HCT116 (cell line): ENCODE results near the gene CSNK1D. TPM values are rescaled to one million over a fixed set of nuclear protein-coding genes. Genes with fewer than 3 reads are reported as not detected.

Source experiments
- ATAC-seq: fragments of 200-7000 bp; cut with Tn5 transposase; 2 replicates; pipeline ENCODE4 v1.9.1; 2020; ENCODE audit warnings: mild to moderate bottlenecking, moderate library complexity
- BruUV-seq: library from RNA; stranded (reverse); fragments of 400-500 nt; replicated peaks from 2 replicates; lab custom pipeline; 2021; lab: Mats Ljungman, UMichigan
- CTCF ChIA-PET: fragments of 300-600 bp; sonication (Branson Sonifier 250); formaldehyde crosslinking; loops from one replicate; lab custom pipeline; 2021; ENCODE audit warnings: antibody characterized with exemption; lab: Charles Lee
- POLR2A ChIA-PET: fragments of 300-600, 350-600 bp; sonication (Branson Sonifier 250); formaldehyde crosslinking; loops from one replicate; lab custom pipeline; 2021; ENCODE audit warnings: antibody characterized with exemption; lab: Charles Lee
- RAD21 ChIA-PET, 2 experiments: fragments of 300-600 bp; sonication (Branson Sonifier 250); formaldehyde crosslinking; loops; one replicate each; lab custom pipeline; 2023; ENCODE audit warnings: low total read pairs in 2 of 2; ENCODE audit not compliant: uncharacterized antibody in 2 of 2, unreplicated experiment in 2 of 2, low non-redundant PET in 1 of 2; lab: Charles Lee
- DNase-seq: peaks from one replicate; pipeline ENCODE4 v3.0.0-alpha.2; 2010; ENCODE audit warnings: low read depth, low spot score
- H2AFZ ChIP-seq: fragments of 200-600 bp; shearing (Covaris generic), sonication (generic); 2 replicates; pipeline ENCODE4 v1.6.1; 2017; ENCODE audit warnings: low read depth, mixed run types, mixed read lengths, antibody characterized with exemption, low read length; ENCODE audit not compliant: poor library complexity, severe bottlenecking
- H3K27ac ChIP-seq: 2 replicates; pipeline ENCODE4 v1.5.1; 2012; ENCODE audit warnings: low read depth, low read length
- H3K27me3 ChIP-seq: fragments of 200-600 bp; sonication (generic); 2 replicates; pipeline ENCODE4 v1.6.1; 2016; ENCODE audit warnings: mixed run types, low read length, mixed read lengths; ENCODE audit not compliant: insufficient read depth
- H3K36me3 ChIP-seq, 2 experiments: fragments of 200-500 bp in 1 of 2; fragments of 200-600 bp in 1 of 2; sonication (Bioruptor generic) in 1 of 2; sonication (generic) in 1 of 2; 2 replicates each; pipeline versions ENCODE4 v1.5.1 to v1.6.1; 2014 to 2016; ENCODE audit warnings: low read length in 2 of 2, inconsistent platforms in 1 of 2, mixed read lengths in 1 of 2, mixed run types in 1 of 2; ENCODE audit not compliant: insufficient read depth in 2 of 2, control insufficient read depth in 1 of 2
- H3K4me1 ChIP-seq, 2 experiments: fragments of 200-600 bp in 1 of 2; sonication (generic) in 1 of 2; 2 replicates each; pipeline versions ENCODE4 v1.5.1 to v1.6.1; 2012 to 2017; ENCODE audit warnings: low read length in 2 of 2, inconsistent platforms in 1 of 2, mild to moderate bottlenecking in 1 of 2, mixed read lengths in 1 of 2, mixed run types in 1 of 2, moderate library complexity in 1 of 2; ENCODE audit not compliant: insufficient read depth in 2 of 2, control insufficient read depth in 1 of 2
- H3K4me2 ChIP-seq: fragments of 200-600 bp; sonication (generic); 2 replicates; pipeline ENCODE4 v1.6.1; 2017; ENCODE audit warnings: mixed run types, low read length, mixed read lengths
- H3K4me3 ChIP-seq, 2 experiments: fragments of 200-600 bp in 1 of 2; sonication (generic) in 1 of 2; replicated peaks in 1 of 2; 2 replicates each; pipeline ENCODE4 v1.5.1; 2011 to 2016; ENCODE audit warnings: low read length in 2 of 2, control low read depth in 1 of 2, low read depth in 1 of 2, mild to moderate bottlenecking in 1 of 2, mixed read lengths in 1 of 2, mixed run types in 1 of 2
- H3K79me2 ChIP-seq: fragments of 200-600 bp; sonication (generic); 2 replicates; pipeline ENCODE4 v1.6.1; 2017; ENCODE audit warnings: mild to moderate bottlenecking, mixed run types, low read length, moderate library complexity, mixed read lengths; ENCODE audit not compliant: insufficient read depth
- H3K9ac ChIP-seq: fragments of 200-600 bp; sonication (generic); 2 replicates; pipeline ENCODE4 v1.6.1; 2016; ENCODE audit warnings: low read length, mixed read lengths
- H3K9me2 ChIP-seq: fragments of 200-600 bp; sonication (generic), shearing (Covaris generic); 2 replicates; pipeline ENCODE4 v1.6.1; 2017; ENCODE audit warnings: mixed run types, mild to moderate bottlenecking, moderate library complexity; ENCODE audit not compliant: insufficient read depth
- H3K9me3 ChIP-seq, 2 experiments: fragments of 200-500 bp in 1 of 2; fragments of 200-600 bp in 1 of 2; sonication (Bioruptor generic) in 1 of 2; sonication (generic) in 1 of 2; 2 replicates each; pipeline ENCODE4 v1.6.1; 2014 to 2017; ENCODE audit warnings: low read length in 2 of 2, mixed read lengths in 2 of 2, inconsistent platforms in 1 of 2, low read depth in 1 of 2, mild to moderate bottlenecking in 1 of 2, mixed run types in 1 of 2, moderate library complexity in 1 of 2; ENCODE audit not compliant: control insufficient read depth in 1 of 2, insufficient read depth in 1 of 2
- H4K20me1 ChIP-seq: fragments of 200-600 bp; sonication (generic), shearing (Covaris generic); 2 replicates; pipeline ENCODE4 v1.6.1; 2017; ENCODE audit warnings: mixed run types, mild to moderate bottlenecking, moderate library complexity; ENCODE audit not compliant: insufficient read depth
- CEBPB ChIP-seq: IDR thresholded peaks from 2 replicates; pipeline ENCODE4 v1.6.1; 2012; ENCODE audit warnings: low read depth
- EGR1 ChIP-seq: IDR thresholded peaks from 2 replicates; pipeline ENCODE4 v1.6.1; 2012; ENCODE audit warnings: low read depth
- ELF1 ChIP-seq: IDR thresholded peaks from 2 replicates; pipeline ENCODE4 v1.6.1; 2012; ENCODE audit warnings: low read depth, borderline replicate concordance
- EZH2 ChIP-seq: fragments of 200-600 bp; sonication (generic); IDR thresholded peaks from 2 replicates; pipeline ENCODE4 v1.6.1; 2017; ENCODE audit warnings: antibody characterized with exemption, mixed run types
- EZH2phosphoT487 ChIP-seq: fragments of 200-600 bp; IDR thresholded peaks from 2 replicates; pipeline ENCODE4 v1.6.1; 2018; ENCODE audit warnings: antibody characterized with exemption, borderline replicate concordance
- FOSL1 ChIP-seq: IDR thresholded peaks from 2 replicates; pipeline ENCODE4 v1.6.1; 2012; ENCODE audit warnings: low read depth
- JUND ChIP-seq: IDR thresholded peaks from 2 replicates; pipeline ENCODE4 v1.6.1; 2012
- POLR2A ChIP-seq: IDR thresholded peaks from 2 replicates; pipeline ENCODE4 v1.7.0; 2011; ENCODE audit warnings: borderline replicate concordance; ENCODE audit not compliant: insufficient read depth, insufficient read length; ENCODE audit errors: extremely low read depth
- POLR2AphosphoS5 ChIP-seq: IDR thresholded peaks from 2 replicates; pipeline ENCODE4 v1.6.1; 2011; ENCODE audit warnings: mild to moderate bottlenecking, low read depth, low read length, moderate library complexity
- RAD21 ChIP-seq: IDR thresholded peaks from 2 replicates; pipeline ENCODE4 v1.6.1; 2012; ENCODE audit warnings: low read depth, mild to moderate bottlenecking
- SIN3A ChIP-seq: IDR thresholded peaks from 2 replicates; pipeline ENCODE4 v1.6.1; 2012; ENCODE audit warnings: low read depth
- SP1 ChIP-seq: IDR thresholded peaks from 2 replicates; pipeline ENCODE4 v1.6.1; 2012; ENCODE audit warnings: low read depth
- SRF ChIP-seq: IDR thresholded peaks from 2 replicates; pipeline ENCODE4 v1.6.1; 2012; ENCODE audit warnings: low read depth
- YY1 ChIP-seq: IDR thresholded peaks from 2 replicates; pipeline ENCODE4 v1.6.1; 2011; ENCODE audit warnings: low read length, low read depth, moderate library complexity, mild to moderate bottlenecking; ENCODE audit not compliant: insufficient replicate concordance; ENCODE audit errors: extremely low read depth
- ZFX ChIP-seq: fragments of 450-650 bp; IDR thresholded peaks from 2 replicates; pipeline ENCODE4 v1.6.1; 2017
- ZNF274 ChIP-seq: fragments of 200-500 bp; sonication (Bioruptor generic); IDR thresholded peaks from 2 replicates; pipeline ENCODE4 v1.6.1; 2014; ENCODE audit warnings: mild to moderate bottlenecking, low read depth, low read length, inconsistent platforms
- intact Hi-C: fragments of 100-400 bp; cut with micrococcal nuclease; formaldehyde crosslinking; loops from 2 replicates; pipeline ENCODE4 v1.10.0; 2022
- total RNA-seq: library from RNA; stranded (reverse); gene quantifications from one replicate; pipeline ENCODE4 v1.2.1, GENCODE V29; 2021; ENCODE audit not compliant: unreplicated experiment
- TF ChIP-seq, protein P1 (sequence below): IDR thresholded peaks from 2 replicates; pipeline ENCODE4 v1.6.1; 2012
- TF ChIP-seq, protein P2 (sequence below): IDR thresholded peaks from 2 replicates; pipeline ENCODE4 v1.6.1; 2012; ENCODE audit warnings: low read depth
- TF ChIP-seq, protein P3 (sequence below): IDR thresholded peaks from 2 replicates; pipeline ENCODE4 v1.6.1; 2011; ENCODE audit warnings: mild to moderate bottlenecking, low read length, moderate library complexity; ENCODE audit not compliant: insufficient replicate concordance; ENCODE audit errors: extremely low read depth

The CSNK1D gene
- total RNA-seq, 1 experiment from 2014 or later, result 176 TPM

DNA sequence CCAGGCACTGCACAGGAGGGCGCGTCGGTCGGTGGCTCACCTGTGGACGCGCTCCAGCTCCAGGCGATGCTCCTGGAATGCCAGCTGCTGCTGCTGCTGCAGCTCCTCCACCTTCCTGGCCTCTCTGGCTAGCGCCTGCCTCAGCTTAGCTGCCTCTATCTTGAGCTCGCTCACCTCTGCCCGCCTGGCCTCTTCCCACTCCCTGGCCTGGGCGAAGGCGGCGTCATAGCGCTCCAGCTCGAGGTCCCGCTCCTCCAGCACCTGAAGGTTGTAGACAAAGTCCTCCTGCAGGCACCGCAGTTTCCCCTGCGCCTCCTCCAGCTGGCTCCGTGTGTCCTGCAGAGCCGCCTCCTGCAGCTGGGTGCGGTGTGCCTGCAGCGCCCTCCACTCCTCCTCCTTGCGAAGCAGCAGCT is 72.0 kb downstream of the CSNK1D start:
- Histone ChIP-seq H2AFZ (no peak overlapping the region), H3K79me2 (peaks cover 5% of the 10 kb centered on the region; the same call in 1 of the 2 replicates), H3K4me3 (no peak overlapping the region), H3K36me3 (peaks cover 25% of the 10 kb centered on the region in 2 experiments; a peak in 3 of 4 replicates), H4K20me1 (no peaks in the 10 kb centered on the region), H3K4me1 (peaks cover 28 to 30% of the 10 kb centered on the region in 2 experiments), H3K4me2 (no peak overlapping the region)
- no peak for ATAC-seq
- POLR2A ChIA-PET, result no interaction called here
- TF ChIP-seq EZH2phosphoT487 (no peak), FOSL1 (no peak), ZFX (no peak), POLR2AphosphoS5 (no peak), YY1 (no peak), SRF (no peak), CEBPB (no peak), RAD21 (no peak), SP1 (no peak), ELF1 (no peak), ZNF274 (no peak), JUND (no peak), EGR1 (no peak), SIN3A (no peak), POLR2A (no peak), EZH2 (no peak)
- TF ChIP-seq, protein P1, sequence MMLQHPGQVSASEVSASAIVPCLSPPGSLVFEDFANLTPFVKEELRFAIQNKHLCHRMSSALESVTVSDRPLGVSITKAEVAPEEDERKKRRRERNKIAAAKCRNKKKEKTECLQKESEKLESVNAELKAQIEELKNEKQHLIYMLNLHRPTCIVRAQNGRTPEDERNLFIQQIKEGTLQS, result no peak
- TF ChIP-seq, protein P2, sequence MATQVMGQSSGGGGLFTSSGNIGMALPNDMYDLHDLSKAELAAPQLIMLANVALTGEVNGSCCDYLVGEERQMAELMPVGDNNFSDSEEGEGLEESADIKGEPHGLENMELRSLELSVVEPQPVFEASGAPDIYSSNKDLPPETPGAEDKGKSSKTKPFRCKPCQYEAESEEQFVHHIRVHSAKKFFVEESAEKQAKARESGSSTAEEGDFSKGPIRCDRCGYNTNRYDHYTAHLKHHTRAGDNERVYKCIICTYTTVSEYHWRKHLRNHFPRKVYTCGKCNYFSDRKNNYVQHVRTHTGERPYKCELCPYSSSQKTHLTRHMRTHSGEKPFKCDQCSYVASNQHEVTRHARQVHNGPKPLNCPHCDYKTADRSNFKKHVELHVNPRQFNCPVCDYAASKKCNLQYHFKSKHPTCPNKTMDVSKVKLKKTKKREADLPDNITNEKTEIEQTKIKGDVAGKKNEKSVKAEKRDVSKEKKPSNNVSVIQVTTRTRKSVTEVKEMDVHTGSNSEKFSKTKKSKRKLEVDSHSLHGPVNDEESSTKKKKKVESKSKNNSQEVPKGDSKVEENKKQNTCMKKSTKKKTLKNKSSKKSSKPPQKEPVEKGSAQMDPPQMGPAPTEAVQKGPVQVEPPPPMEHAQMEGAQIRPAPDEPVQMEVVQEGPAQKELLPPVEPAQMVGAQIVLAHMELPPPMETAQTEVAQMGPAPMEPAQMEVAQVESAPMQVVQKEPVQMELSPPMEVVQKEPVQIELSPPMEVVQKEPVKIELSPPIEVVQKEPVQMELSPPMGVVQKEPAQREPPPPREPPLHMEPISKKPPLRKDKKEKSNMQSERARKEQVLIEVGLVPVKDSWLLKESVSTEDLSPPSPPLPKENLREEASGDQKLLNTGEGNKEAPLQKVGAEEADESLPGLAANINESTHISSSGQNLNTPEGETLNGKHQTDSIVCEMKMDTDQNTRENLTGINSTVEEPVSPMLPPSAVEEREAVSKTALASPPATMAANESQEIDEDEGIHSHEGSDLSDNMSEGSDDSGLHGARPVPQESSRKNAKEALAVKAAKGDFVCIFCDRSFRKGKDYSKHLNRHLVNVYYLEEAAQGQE, result no peak
- TF ChIP-seq, protein P3, sequence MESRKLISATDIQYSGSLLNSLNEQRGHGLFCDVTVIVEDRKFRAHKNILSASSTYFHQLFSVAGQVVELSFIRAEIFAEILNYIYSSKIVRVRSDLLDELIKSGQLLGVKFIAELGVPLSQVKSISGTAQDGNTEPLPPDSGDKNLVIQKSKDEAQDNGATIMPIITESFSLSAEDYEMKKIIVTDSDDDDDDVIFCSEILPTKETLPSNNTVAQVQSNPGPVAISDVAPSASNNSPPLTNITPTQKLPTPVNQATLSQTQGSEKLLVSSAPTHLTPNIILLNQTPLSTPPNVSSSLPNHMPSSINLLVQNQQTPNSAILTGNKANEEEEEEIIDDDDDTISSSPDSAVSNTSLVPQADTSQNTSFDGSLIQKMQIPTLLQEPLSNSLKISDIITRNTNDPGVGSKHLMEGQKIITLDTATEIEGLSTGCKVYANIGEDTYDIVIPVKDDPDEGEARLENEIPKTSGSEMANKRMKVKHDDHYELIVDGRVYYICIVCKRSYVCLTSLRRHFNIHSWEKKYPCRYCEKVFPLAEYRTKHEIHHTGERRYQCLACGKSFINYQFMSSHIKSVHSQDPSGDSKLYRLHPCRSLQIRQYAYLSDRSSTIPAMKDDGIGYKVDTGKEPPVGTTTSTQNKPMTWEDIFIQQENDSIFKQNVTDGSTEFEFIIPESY, result no peak
- TF ChIP-seq, all 23 proteins: peak for 0
- H3K9ac ChIP-seq, result no peak overlapping the region
- no TSS peak for BruUV-seq
- H3K27ac ChIP-seq, result no peak overlapping the region
- ChIA-PET RAD21 (no interaction called here), CTCF (interaction anchor here (0.9 kb wide), 1 partner anchor 34 kb away, joined by 3 read pairs; no protein-coding TSS in a partner anchor)
- no peaks in the 10 kb centered on the region for H3K9me2 ChIP-seq
- DNase-seq, result no peak
- H3K27me3 ChIP-seq, result no peaks in the 10 kb centered on the region
- intact Hi-C loops, result no loop called here
- no peaks in the 10 kb centered on the region for H3K9me3 ChIP-seq
